Measurements from ENCODE around the gene FAR2.

DNA sequence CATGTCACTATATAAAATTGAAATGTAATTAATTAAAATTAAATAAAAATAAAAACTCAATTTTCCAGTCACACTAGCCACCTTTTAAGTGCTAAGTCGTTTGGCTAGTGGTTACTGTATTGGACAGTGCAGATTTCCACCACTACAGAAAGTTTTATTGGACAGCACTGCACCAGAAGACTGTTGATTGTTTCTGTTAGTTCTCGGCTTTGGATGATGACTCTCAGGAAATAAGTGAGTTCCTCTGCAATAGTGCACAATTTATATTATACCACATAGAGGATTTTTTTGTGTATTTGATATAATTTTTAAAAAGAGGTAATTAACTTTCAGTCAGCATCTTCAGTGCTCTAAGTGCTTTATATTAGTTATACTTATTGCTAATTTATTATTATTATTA, 52.7 kb downstream of the FAR2 start:
- TF ChIP-seq ZMYM4 (CRISPR knock-in tag; IDR thresholded peaks at IDR 0.05) (no peak), ZNF382 (CRISPR knock-in tag; IDR thresholded peaks at IDR 0.05; ENCODE audit: borderline replicate concordance) (no peak), ATF4 (CRISPR knock-in tag; IDR thresholded peaks at IDR 0.05) (no peak), POLR2AphosphoS5 (IDR thresholded peaks at IDR 0.05; ENCODE audit: low read depth, low read length) (no peak)
